Measurements from ENCODE around the gene RNF130. TPM values are rescaled to one million over a fixed set of nuclear protein-coding genes. Genes with fewer than 3 reads are reported as not detected.

The RNF130 gene
- total RNA-seq, 2 donors from 2014 or later = 10.8 to 15.3 TPM

DNA sequence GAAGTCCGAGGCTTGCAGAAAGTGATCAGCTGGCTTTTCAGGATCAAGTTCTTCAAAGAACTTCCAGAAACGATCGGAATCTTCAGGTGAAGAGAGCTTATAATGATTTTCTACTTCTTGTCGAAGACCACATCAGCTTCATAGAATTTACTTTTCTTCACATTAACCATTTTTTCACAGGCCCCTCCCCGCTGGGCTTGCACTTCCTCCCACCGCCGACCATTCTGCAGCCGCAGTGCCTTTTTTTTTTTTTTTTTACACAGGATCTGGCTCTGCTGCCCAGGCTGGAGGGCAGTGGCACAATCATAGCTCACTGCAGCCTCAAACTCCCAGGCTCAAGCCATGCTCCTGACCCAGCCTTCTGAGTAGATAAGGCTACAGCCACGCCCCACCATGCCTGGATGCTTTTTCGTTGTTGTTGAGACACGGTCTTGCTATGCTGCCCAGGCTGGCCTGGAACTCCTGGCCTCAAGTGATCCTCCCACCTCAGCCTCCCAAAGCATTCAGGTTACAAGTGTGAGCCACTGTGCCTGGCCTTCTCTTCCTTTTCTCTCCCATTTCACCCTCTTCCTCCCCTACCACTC lies 15.3 kb upstream of the RNF130 start:
- DNase-seq (no peak), ATAC-seq (no peak)
- H3K27me3 Mint-ChIP-seq = peaks cover 20% of the 10 kb centered on the region
- H3K4me3 Mint-ChIP-seq = no peak overlapping the region
- peak overlapping the region; percentile 61 for H3K27ac Mint-ChIP-seq
- no peaks in the 10 kb centered on the region for H3K9me3 ChIP-seq (ENCODE audit: control insufficient read depth, low read length, poor library complexity, severe bottlenecking)
- peaks cover 12% of the 10 kb centered on the region for H3K4me1 Mint-ChIP-seq
- no peaks in the 10 kb centered on the region for H3K36me3 Mint-ChIP-seq (ENCODE audit: low read depth)

- H3K4me3 Mint-ChIP-seq = no peak overlapping the region
- ATAC-seq (peak; percentile 71), DNase-seq (no peak)
- H3K4me1 Mint-ChIP-seq = peaks cover 10% of the 10 kb centered on the region
- H3K27ac Mint-ChIP-seq = no peak overlapping the region
- H3K9me3 ChIP-seq (ENCODE audit: control insufficient read depth, low read length, poor library complexity, severe bottlenecking) = no peaks in the 10 kb centered on the region
- peaks cover 31% of the 10 kb centered on the region for H3K27me3 Mint-ChIP-seq
- H3K36me3 Mint-ChIP-seq (ENCODE audit: low read depth) = no peaks in the 10 kb centered on the region
Observed at GRCh38 chr5:180085837-180086236, 14.3 kb upstream of the RNF130 start.

DNA sequence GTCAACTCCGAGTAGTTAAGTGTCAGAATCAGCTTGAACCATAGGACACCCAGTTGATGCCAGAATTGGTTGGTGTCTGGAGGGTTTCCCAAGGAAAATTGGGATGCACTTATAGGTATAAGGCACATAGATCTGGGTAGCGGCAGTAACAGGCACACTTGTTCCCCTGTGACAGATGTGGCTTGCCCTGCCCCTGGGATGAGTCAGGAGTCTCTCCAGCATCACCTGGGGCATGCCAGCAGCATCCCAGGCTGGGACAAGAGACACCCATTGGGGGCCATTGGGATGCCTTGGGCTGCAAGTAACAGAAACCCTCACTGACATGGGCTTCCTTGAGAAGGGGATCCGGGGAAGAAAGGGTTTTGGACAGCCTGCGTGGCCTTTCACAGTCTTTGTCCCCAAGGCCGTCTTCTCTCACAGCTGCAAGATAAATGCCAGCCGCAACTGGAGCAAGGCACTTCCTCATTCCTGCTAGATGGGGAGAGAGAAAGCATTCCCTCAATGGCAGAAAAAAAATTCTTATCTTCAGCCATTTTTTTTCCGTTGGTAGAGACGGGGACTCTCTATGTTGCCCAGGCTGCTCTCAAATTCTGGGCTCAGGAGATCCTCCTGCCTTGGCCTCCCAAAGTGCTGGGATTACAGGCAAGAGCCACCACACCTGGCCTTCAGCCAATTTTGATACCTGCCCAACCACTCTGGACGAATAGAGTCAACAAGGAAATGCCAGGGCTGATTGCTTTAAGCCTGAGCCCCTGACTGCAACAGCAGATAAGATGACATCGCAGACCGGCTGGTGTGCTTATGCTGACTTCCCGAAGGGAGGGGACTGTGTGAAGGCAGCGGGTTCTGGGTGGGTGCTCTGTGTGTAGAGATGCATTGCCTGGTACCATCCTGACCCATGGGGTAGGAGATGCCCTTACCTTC lies 13.3 kb upstream of the RNF130 start:
- Mint-ChIP-seq H3K27me3 (peaks cover 40% of the 10 kb centered on the region), H3K4me1 (peaks cover 7% of the 10 kb centered on the region), H3K4me3 (no peak overlapping the region), H3K27ac (no peak overlapping the region), H3K36me3 (ENCODE audit: low read depth) (no peaks in the 10 kb centered on the region)
- ATAC-seq (no peak), DNase-seq (no peak)
- no peaks in the 10 kb centered on the region for H3K9me3 ChIP-seq (ENCODE audit: control insufficient read depth, low read length, poor library complexity, severe bottlenecking)

DNA sequence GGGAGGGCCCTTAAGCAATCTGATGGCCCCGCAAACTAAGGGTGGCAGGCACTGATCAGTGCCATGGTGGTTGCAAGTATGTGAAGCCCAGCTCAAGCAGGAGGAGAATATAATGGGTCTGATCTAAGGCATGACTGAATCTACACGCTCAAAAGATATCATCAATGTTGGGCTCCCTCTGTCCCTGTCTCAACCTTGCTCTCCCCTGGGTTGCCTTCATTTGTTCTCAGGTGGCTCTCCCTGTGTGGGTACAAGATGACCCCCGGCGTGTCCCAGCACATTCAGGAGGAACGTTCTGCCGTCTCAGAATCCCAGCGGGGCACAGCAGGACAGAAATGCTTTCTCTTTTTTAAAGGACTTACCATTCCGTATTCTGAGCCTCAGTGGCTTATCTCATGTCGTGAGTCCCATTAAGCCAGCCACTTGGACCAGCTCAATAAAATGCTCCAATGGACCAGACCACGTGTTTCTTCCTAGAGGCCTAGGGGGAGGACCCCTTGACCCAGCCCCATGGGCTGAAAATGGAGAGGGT lies 12.0 kb upstream of the RNF130 start:
- ATAC-seq (no peak), DNase-seq (no peak)
- Mint-ChIP-seq H3K36me3 (ENCODE audit: low read depth) (no peaks in the 10 kb centered on the region), H3K4me1 (peaks cover 7% of the 10 kb centered on the region), H3K4me3 (no peak overlapping the region), H3K27ac (no peak overlapping the region), H3K27me3 (peaks cover 52% of the 10 kb centered on the region)
- no peaks in the 10 kb centered on the region for H3K9me3 ChIP-seq (ENCODE audit: control insufficient read depth, low read length, poor library complexity, severe bottlenecking)

DNA sequence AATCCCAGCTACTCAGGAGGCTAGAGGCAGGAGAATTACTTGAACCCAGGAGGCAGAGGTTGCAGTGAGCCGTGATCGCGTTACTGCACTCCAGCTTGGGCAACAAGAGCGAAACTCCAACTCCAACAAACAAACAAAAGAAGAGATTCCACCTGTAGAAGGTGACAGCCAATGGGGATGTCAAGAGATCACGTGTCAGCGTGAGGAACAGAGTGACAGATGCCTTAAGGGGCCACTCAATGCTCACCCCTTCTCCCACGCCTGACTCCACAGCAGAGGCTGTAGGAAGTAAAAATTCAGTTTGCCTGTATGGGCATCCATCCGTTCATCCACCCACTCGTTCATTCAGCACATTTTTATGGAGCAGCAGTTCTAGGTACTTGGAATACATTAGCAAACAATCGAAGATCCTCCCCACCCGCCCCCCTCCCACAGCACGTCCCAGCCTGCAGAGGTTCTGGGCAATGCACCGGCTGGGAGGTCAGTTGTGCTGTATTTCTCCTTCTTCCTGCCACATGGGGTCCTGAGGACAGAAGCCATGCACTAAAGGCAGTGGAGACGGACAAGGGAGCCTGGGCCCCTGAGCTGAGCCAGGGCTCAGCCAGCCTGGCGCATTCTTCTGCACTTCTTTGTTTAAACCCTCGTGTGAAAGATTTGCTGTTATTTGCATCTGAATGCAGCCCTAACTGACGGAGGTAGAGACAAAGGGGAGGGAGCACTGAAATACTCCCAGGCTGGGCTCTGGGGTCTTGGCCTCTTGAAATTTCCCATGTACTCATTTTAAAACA lies 11.3 kb upstream of the RNF130 start:
- no peaks in the 10 kb centered on the region for H3K36me3 Mint-ChIP-seq (ENCODE audit: low read depth)
- H3K9me3 ChIP-seq (ENCODE audit: control insufficient read depth, low read length, poor library complexity, severe bottlenecking) = no peaks in the 10 kb centered on the region
- peaks cover 7% of the 10 kb centered on the region for H3K4me1 Mint-ChIP-seq
- no peak overlapping the region for H3K4me3 Mint-ChIP-seq
- ATAC-seq = no peak
- DNase-seq = no peak
- no peak overlapping the region for H3K27ac Mint-ChIP-seq
- H3K27me3 Mint-ChIP-seq = peaks cover 52% of the 10 kb centered on the region

DNA sequence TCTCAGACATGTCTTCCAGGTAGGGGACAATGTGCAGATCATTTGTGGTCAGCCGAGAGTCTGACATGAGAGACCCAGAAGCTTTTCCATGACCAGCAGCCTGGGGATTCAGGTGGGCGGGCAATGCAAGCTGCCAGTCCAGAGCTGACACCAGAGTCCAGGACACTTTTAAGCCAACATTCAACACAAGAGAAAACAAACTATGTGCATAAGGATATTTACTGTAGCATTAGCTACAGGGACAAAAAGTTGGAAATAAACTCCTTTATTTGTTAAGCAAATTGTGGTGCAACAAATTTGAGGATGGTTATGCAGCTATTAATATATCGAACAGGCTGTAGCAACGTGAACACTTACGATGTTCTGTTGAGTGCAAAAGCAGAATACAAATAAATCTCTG lies 9.9 kb upstream of the RNF130 start:
- peaks cover 52% of the 10 kb centered on the region for H3K27me3 Mint-ChIP-seq
- no peak overlapping the region for H3K27ac Mint-ChIP-seq
- H3K4me3 Mint-ChIP-seq = no peak overlapping the region
- ATAC-seq = no peak
- no peaks in the 10 kb centered on the region for H3K36me3 Mint-ChIP-seq (ENCODE audit: low read depth)
- peaks cover 5% of the 10 kb centered on the region for H3K4me1 Mint-ChIP-seq
- no peaks in the 10 kb centered on the region for H3K9me3 ChIP-seq (ENCODE audit: control insufficient read depth, low read length, poor library complexity, severe bottlenecking)
- no peak for DNase-seq

GRCh38 chr5:180080486-180081280 lies 9.1 kb upstream of the RNF130 start:
- no peaks in the 10 kb centered on the region for H3K36me3 Mint-ChIP-seq (ENCODE audit: low read depth)
- ATAC-seq (peak; percentile 18), DNase-seq (peak in 1 of 3 donors; percentile 23)
- H3K9me3 ChIP-seq (ENCODE audit: control insufficient read depth, low read length, poor library complexity, severe bottlenecking) = no peaks in the 10 kb centered on the region
- H3K4me3 Mint-ChIP-seq = no peak overlapping the region
- no peak overlapping the region for H3K27ac Mint-ChIP-seq
- H3K4me1 Mint-ChIP-seq = peaks cover 2% of the 10 kb centered on the region
- H3K27me3 Mint-ChIP-seq = peaks cover 52% of the 10 kb centered on the region

DNA sequence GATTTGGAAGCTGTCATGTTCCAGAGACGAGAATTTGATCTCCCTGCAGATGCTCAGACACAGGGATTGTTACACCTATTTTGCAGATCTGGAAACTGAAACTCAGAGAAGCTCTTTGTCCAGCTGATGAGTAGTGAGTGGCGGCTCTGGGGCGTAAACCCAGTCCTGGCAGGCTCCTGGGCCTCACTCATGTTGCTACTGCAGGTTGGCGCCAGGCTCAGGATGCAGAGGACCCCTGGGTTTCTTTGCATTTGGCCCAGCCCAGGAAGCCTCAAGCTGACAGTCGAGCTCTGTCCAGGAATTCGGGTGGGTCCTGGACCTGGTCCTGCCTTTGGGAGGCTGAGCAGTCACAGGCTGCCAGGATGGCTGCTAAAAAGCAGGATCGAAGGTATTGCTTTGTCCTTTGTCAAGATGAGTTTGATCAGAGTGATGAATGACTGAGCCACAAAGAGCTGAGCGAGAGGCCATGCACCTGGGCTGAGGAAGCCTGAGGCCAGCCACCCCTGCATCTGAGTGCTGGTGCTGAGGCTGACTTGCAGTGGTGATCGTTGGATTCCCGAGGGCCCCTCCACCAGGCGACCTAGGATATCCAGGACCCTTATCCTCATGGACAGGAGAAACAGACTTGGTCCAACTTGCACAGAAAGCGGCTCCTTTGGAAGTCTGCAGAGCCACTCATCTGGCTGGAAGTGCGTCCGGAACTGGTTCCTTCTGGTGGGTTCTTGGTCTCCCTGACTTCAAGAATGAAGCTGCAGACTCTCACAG lies 8.3 kb upstream of the RNF130 start:
- H3K4me3 Mint-ChIP-seq = no peak overlapping the region
- no peaks in the 10 kb centered on the region for H3K36me3 Mint-ChIP-seq (ENCODE audit: low read depth)
- DNase-seq (no peak), ATAC-seq (no peak)
- H3K27me3 Mint-ChIP-seq = peaks cover 52% of the 10 kb centered on the region
- H3K9me3 ChIP-seq (ENCODE audit: control insufficient read depth, low read length, poor library complexity, severe bottlenecking) = no peaks in the 10 kb centered on the region
- H3K4me1 Mint-ChIP-seq = no peaks in the 10 kb centered on the region
- H3K27ac Mint-ChIP-seq = no peak overlapping the region

GRCh38 chr5:180078348-180078747 lies 6.8 kb upstream of the RNF130 start:
- H3K27me3 Mint-ChIP-seq = peaks cover 43% of the 10 kb centered on the region
- H3K36me3 Mint-ChIP-seq (ENCODE audit: low read depth) = no peaks in the 10 kb centered on the region

GRCh38 chr5:180077594-180078284 lies 6.2 kb upstream of the RNF130 start:
- Mint-ChIP-seq H3K36me3 (ENCODE audit: low read depth) (no peaks in the 10 kb centered on the region), H3K4me3 (no peak overlapping the region), H3K4me1 (peaks cover 4% of the 10 kb centered on the region), H3K27ac (no peak overlapping the region), H3K27me3 (peaks cover 38% of the 10 kb centered on the region)
- DNase-seq = no peak
- no peaks in the 10 kb centered on the region for H3K9me3 ChIP-seq (ENCODE audit: control insufficient read depth, low read length, poor library complexity, severe bottlenecking)
- ATAC-seq = no peak

More at GRCh38 chr5:180078348-180078747, 6.8 kb upstream of the RNF130 start:
- DNase-seq = no peak
- H3K27ac Mint-ChIP-seq = no peak overlapping the region
- ATAC-seq = no peak
- H3K9me3 ChIP-seq (ENCODE audit: control insufficient read depth, low read length, poor library complexity, severe bottlenecking) = no peaks in the 10 kb centered on the region
- no peak overlapping the region for H3K4me3 Mint-ChIP-seq
- peaks cover 2% of the 10 kb centered on the region for H3K4me1 Mint-ChIP-seq

DNA sequence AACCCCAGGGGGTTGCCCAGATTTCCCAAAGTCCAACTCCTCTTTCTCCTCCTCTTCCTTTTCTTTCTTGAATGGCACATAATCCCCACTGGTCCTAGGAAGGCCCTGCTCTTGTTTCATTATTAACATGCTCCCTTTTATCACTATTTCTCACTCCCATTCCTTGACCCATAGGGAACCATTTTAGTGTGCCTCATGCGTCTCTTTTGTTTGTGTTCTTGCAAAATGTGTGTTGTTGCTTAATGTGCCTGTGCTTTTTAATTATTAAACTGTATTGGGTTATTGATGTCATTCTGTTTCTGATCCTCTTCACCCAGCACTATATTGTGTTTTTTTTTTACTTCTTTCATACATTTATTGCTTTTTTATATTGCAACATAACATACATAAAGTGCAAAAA lies 4.1 kb upstream of the RNF130 start:
- Mint-ChIP-seq H3K27me3 (peaks cover 20% of the 10 kb centered on the region), H3K36me3 (ENCODE audit: low read depth) (no peaks in the 10 kb centered on the region), H3K4me3 (no peak overlapping the region), H3K4me1 (peaks cover 10% of the 10 kb centered on the region), H3K27ac (no peak overlapping the region)
- no peaks in the 10 kb centered on the region for H3K9me3 ChIP-seq (ENCODE audit: control insufficient read depth, low read length, poor library complexity, severe bottlenecking)
- DNase-seq = no peak
- no peak for ATAC-seq

Data from T-helper 17 cell (primary cell).